Liver (tissue), 9 donors: ENCODE data around the gene POLE2. TPM values are rescaled to one million over a fixed set of nuclear protein-coding genes. Genes with fewer than 3 reads are reported as not detected.

ENCODE experiments used
- DNase-seq: peaks from one replicate; pipeline ENCODE4 v3.0.0-alpha.2; 2017; ENCODE audit warnings: low spot score
- H3K27ac ChIP-seq, 2 donors: one replicate each; pipeline ENCODE4 v1.7.0; 2013; ENCODE audit warnings: inconsistent platforms in 2 of 2, low read length in 2 of 2, control low read depth in 1 of 2, low read depth in 1 of 2, mild to moderate bottlenecking in 1 of 2
- H3K27me3 ChIP-seq, 4 donors: one replicate each; pipeline versions ENCODE4 v1.6.1 to v1.7.0; 2013; ENCODE audit warnings: low read length in 3 of 4, inconsistent platforms in 1 of 4, mild to moderate bottlenecking in 1 of 4, moderate library complexity in 1 of 4; ENCODE audit not compliant: control insufficient read depth in 4 of 4, insufficient read depth in 4 of 4
- H3K36me3 ChIP-seq, 4 donors: one replicate each; pipeline versions ENCODE4 v1.6.1 to v1.7.0; 2013; ENCODE audit warnings: low read length in 3 of 4, mild to moderate bottlenecking in 3 of 4, low read depth in 1 of 4, moderate library complexity in 1 of 4; ENCODE audit not compliant: control insufficient read depth in 4 of 4, insufficient read depth in 3 of 4
- H3K4me1 ChIP-seq, 4 donors: one replicate each; pipeline versions ENCODE4 v1.6.1 to v1.7.0; 2013; ENCODE audit warnings: low read length in 3 of 4, mild to moderate bottlenecking in 3 of 4, moderate library complexity in 1 of 4; ENCODE audit not compliant: control insufficient read depth in 4 of 4, insufficient read depth in 4 of 4
- H3K4me3 ChIP-seq, 3 donors: one replicate each; pipeline versions ENCODE4 v1.6.1 to v1.7.0; 2013; ENCODE audit warnings: low read length in 3 of 3, control low read depth in 1 of 3, low read depth in 1 of 3, mild to moderate bottlenecking in 1 of 3
- H3K9ac ChIP-seq, 2 donors: one replicate each; pipeline ENCODE4 v1.7.0; 2013; ENCODE audit warnings: low read length in 2 of 2, mild to moderate bottlenecking in 2 of 2, moderate library complexity in 2 of 2, control low read depth in 1 of 2, low read depth in 1 of 2
- H3K9me3 ChIP-seq, 4 donors: one replicate each; pipeline versions ENCODE4 v1.6.1 to v1.7.0; 2013; ENCODE audit warnings: low read length in 3 of 4; ENCODE audit not compliant: control insufficient read depth in 4 of 4
- ATF3 ChIP-seq: IDR thresholded peaks from 2 replicates; pipeline ENCODE4 v1.6.1; 2016; ENCODE audit warnings: antibody characterized with exemption
- CTCF ChIP-seq: fragments of 150-350 bp; IDR thresholded peaks from 2 replicates; pipeline ENCODE4 v1.5.1; 2017; ENCODE audit warnings: improper control_type of control experiment, low read depth, low read length; ENCODE audit not compliant: missing input control
- EGR1 ChIP-seq, 2 donors: IDR thresholded peaks; 2 replicates each; pipeline ENCODE4 v1.6.1; 2016 to 2018; ENCODE audit warnings: antibody characterized with exemption in 2 of 2, low read depth in 2 of 2
- FOXA1 ChIP-seq: IDR thresholded peaks from 2 replicates; pipeline ENCODE4 v1.6.1; 2016; ENCODE audit warnings: antibody characterized with exemption
- FOXA2 ChIP-seq: IDR thresholded peaks from 2 replicates; pipeline ENCODE4 v1.6.1; 2016; ENCODE audit warnings: antibody characterized with exemption
- GABPA ChIP-seq, 2 donors: IDR thresholded peaks in 1 of 2; conservative IDR thresholded peaks in 1 of 2; 2 replicates each; pipeline ENCODE4 v1.6.1; 2016; ENCODE audit warnings: antibody characterized with exemption in 2 of 2, mild to moderate bottlenecking in 1 of 2, moderate library complexity in 1 of 2
- NR2F2 ChIP-seq: IDR thresholded peaks from 2 replicates; pipeline ENCODE4 v1.6.1; 2016; ENCODE audit warnings: antibody characterized with exemption
- RAD21 ChIP-seq, 2 donors: IDR thresholded peaks; 2 replicates each; pipeline ENCODE4 v1.6.1; 2016; ENCODE audit warnings: antibody characterized with exemption in 2 of 2, mild to moderate bottlenecking in 2 of 2
- REST ChIP-seq: IDR thresholded peaks from 2 replicates; pipeline ENCODE4 v1.6.1; 2016; ENCODE audit warnings: antibody characterized with exemption, mild to moderate bottlenecking
- RXRA ChIP-seq, 2 donors: IDR thresholded peaks; 2 replicates each; pipeline ENCODE4 v1.6.1; 2017 to 2018; ENCODE audit warnings: antibody characterized with exemption in 2 of 2, mild to moderate bottlenecking in 1 of 2
- SP1 ChIP-seq: IDR thresholded peaks from 2 replicates; pipeline ENCODE4 v1.6.1; 2018; ENCODE audit warnings: antibody characterized with exemption, mild to moderate bottlenecking
- TAF1 ChIP-seq: conservative IDR thresholded peaks from 2 replicates; pipeline ENCODE4 v1.6.1; 2016; ENCODE audit warnings: antibody characterized with exemption, mild to moderate bottlenecking
- YY1 ChIP-seq: IDR thresholded peaks from 2 replicates; pipeline ENCODE4 v1.6.1; 2016; ENCODE audit warnings: antibody characterized with exemption, mild to moderate bottlenecking
- whole genome bisulfite sequencing: extraction: QIAGEN DNeasy Blood & Tissue Kit; methylation state at CpG from one replicate; pipeline ENCODE4 v1.1.7; 2013; 5-methylcytosine and 5-hydroxymethylcytosine counted together
- polyA plus RNA-seq, 2 donors: library from polyadenylated mRNA; stranded (reverse) in 1 of 2; unstranded in 1 of 2; fragments of 200-250 nt in 1 of 2; fragments of >200 nt in 1 of 2; fragmentation: Nextera tagmentation in 1 of 2; extraction: Ambion mirVana in 1 of 2; gene quantifications; one replicate each; pipeline versions ENCODE4 v1.2.1 to v1.2.3, GENCODE V29; 2013 to 2015
- total RNA-seq, 2 donors: library from RNA; depleted of rRNA; stranded (reverse); fragments of >200 nt; gene quantifications; one replicate each; pipeline ENCODE4 v1.2.3, GENCODE V29; 2014
- TF ChIP-seq, protein P1 (sequence below): IDR thresholded peaks from 2 replicates; pipeline ENCODE4 v1.6.1; 2016; ENCODE audit warnings: antibody characterized with exemption
- donor health status: healthy.
- donor health status: healthy.
- donor health status: healthy.
- donor health status: healthy.
- donor health status: healthy.

Gene POLE2
- total and polyA plus RNA-seq, 4 donors: 1.3 to 16.5 (median 1.7) TPM

- TF ChIP-seq FOXA1 (no peak), TAF1 (no peak), YY1 (no peak), RXRA (IDR thresholded peaks at IDR 0.05) (no peak), ATF3 (no peak), GABPA (IDR thresholded peaks at IDR 0.05 in 1 of 2, conservative IDR thresholded peaks at IDR 0.05 in 1 of 2) (no peak), CTCF (no peak), RAD21 (IDR thresholded peaks at IDR 0.05) (no peak)
- TF ChIP-seq, protein P1, sequence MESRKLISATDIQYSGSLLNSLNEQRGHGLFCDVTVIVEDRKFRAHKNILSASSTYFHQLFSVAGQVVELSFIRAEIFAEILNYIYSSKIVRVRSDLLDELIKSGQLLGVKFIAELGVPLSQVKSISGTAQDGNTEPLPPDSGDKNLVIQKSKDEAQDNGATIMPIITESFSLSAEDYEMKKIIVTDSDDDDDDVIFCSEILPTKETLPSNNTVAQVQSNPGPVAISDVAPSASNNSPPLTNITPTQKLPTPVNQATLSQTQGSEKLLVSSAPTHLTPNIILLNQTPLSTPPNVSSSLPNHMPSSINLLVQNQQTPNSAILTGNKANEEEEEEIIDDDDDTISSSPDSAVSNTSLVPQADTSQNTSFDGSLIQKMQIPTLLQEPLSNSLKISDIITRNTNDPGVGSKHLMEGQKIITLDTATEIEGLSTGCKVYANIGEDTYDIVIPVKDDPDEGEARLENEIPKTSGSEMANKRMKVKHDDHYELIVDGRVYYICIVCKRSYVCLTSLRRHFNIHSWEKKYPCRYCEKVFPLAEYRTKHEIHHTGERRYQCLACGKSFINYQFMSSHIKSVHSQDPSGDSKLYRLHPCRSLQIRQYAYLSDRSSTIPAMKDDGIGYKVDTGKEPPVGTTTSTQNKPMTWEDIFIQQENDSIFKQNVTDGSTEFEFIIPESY: no peak
- whole genome bisulfite sequencing: 95% methylated on average over 4 of the region's 4 CpGs
- no peaks in the 10 kb centered on the region for H3K9me3 ChIP-seq
- DNase-seq: no peak
- peaks cover 0 to 2% (median 0%) of the 10 kb centered on the region in 4 donors for H3K36me3 ChIP-seq
- H3K4me1 ChIP-seq: peaks cover 0 to 7% (median 4%) of the 10 kb centered on the region in 4 donors
- H3K27me3 ChIP-seq: no peaks in the 10 kb centered on the region
- no peak overlapping the region for H3K4me3 ChIP-seq
- no peak overlapping the region for H3K9ac ChIP-seq
- no peak overlapping the region for H3K27ac ChIP-seq
These were observed 1.6 kb downstream of the POLE2 start for GRCh38 chr14:49686425-49686824.

DNA sequence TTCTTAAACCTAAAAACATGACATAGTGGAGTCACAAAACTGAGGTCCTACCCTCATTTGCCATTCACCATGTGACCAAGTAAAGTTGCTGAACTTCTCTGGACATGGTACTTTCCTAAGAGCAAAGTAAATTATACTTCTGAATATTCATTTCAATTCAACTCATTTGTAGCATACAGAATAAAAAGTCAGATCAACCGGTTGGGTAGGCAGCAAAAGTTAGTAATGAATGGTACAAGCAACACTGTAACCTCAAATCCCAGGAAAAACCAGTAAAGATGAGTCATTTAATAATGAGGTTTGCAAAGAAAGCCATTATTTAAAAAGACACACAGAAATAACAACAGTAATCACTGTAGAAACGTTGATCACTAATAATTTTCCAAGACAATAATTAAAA, 8.7 kb downstream of the POLE2 start:
- H3K9ac ChIP-seq: no peak overlapping the region
- no peak overlapping the region for H3K4me3 ChIP-seq
- H3K27me3 ChIP-seq: no peaks in the 10 kb centered on the region
- peaks cover 0 to 2% (median 0%) of the 10 kb centered on the region in 4 donors for H3K36me3 ChIP-seq
- H3K27ac ChIP-seq: no peak overlapping the region
- no peak for DNase-seq
- WGBS: 80% methylated on average over 2 of the region's 2 CpGs
- no peaks in the 10 kb centered on the region for H3K9me3 ChIP-seq
- TF ChIP-seq FOXA2: no peak
- TF ChIP-seq GABPA (IDR thresholded peaks at IDR 0.05 in 1 of 2, conservative IDR thresholded peaks at IDR 0.05 in 1 of 2): no peak
- no peaks in the 10 kb centered on the region for H3K4me1 ChIP-seq

DNA sequence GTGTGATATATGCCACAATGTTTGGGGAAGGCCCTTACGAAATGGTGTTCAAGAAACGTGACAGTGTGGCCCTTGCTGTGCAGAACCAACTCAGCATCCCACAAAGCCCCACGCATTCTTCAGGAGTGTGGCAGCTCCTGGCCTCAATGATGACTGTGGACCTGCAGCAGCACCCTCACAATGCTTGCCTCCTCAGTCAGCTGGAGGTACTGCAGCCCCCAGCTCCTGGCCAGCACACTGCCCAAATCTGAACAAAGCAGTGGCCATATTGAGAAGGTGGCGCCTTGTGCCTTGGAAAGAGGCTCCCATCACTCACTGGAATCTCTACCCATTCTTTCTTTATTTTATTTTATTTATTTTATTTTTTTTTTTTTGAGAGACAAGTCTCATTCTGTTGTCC, 10.4 kb downstream of the POLE2 start:
- no peaks in the 10 kb centered on the region for H3K9me3 ChIP-seq
- 94% methylated on average over 4 of the region's 4 CpGs for WGBS

More for the DNA sequence above, 10.4 kb downstream of the POLE2 start:
- TF ChIP-seq CTCF: no peak
- TF ChIP-seq SP1: no peak
- TF ChIP-seq EGR1 (IDR thresholded peaks at IDR 0.05; ENCODE audit: low read depth in 2 of 2): no peak
- TF ChIP-seq, protein P1: no peak
- no peak for TF ChIP-seq GABPA (IDR thresholded peaks at IDR 0.05 in 1 of 2, conservative IDR thresholded peaks at IDR 0.05 in 1 of 2)
- no peak for TF ChIP-seq REST
- TF ChIP-seq FOXA1: no peak
- no peak for TF ChIP-seq NR2F2
- Histone ChIP-seq H3K4me3 (no peak overlapping the region), H3K9ac (no peak overlapping the region), H3K27ac (no peak overlapping the region), H3K27me3 (no peaks in the 10 kb centered on the region), H3K36me3 (peaks cover 0 to 2% (median 0%) of the 10 kb centered on the region in 4 donors), H3K4me1 (no peaks in the 10 kb centered on the region)
- DNase-seq: no peak
